GM13977 (cell line): ENCODE measurements around the gene CXCR1.

Experiments used
- DNase-seq: peaks from one replicate; pipeline ENCODE4 v3.0.0; 2012; ENCODE audit warnings: low spot score
- in situ Hi-C: fragments of 300-500 bp; cut with MboI; formaldehyde crosslinking; loops from one replicate; pipeline ENCODE4 v1.12.0; 2022; ENCODE audit warnings: low sequenced_read_pairs, low pct_unique_long_range_greater_than_20kb, mixed read lengths, inconsistent platforms; ENCODE audit not compliant: unreplicated experiment
- TF ChIP-seq, protein P1 (sequence below): IDR thresholded peaks from 2 replicates; pipeline ENCODE4 v1.5.1; 2012; ENCODE audit warnings: mild to moderate bottlenecking, control low read depth; ENCODE audit not compliant: insufficient read depth; ENCODE audit errors: extremely low read depth, missing control alignments

Gene CXCR1

DNA sequence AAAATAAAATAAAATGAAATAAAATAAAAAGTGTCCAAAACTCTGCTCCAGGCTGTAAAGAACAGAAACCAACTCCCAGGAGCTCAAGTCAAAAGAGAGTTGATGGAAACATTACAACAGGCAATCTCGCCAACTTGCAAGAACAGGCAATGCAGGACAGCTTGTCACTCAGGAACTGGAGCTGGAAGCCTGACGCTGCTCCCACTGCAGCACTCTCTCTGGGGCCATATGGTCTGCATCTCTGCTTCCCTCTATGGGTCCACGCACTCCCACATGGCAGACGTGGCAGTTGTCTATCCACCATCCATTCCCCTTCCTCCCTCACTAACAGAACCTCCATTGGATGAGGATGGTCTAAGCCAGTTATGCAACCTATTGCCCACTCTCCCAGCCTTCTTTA lies 26.9 kb upstream of the CXCR1 start:
- TF ChIP-seq, protein P1, sequence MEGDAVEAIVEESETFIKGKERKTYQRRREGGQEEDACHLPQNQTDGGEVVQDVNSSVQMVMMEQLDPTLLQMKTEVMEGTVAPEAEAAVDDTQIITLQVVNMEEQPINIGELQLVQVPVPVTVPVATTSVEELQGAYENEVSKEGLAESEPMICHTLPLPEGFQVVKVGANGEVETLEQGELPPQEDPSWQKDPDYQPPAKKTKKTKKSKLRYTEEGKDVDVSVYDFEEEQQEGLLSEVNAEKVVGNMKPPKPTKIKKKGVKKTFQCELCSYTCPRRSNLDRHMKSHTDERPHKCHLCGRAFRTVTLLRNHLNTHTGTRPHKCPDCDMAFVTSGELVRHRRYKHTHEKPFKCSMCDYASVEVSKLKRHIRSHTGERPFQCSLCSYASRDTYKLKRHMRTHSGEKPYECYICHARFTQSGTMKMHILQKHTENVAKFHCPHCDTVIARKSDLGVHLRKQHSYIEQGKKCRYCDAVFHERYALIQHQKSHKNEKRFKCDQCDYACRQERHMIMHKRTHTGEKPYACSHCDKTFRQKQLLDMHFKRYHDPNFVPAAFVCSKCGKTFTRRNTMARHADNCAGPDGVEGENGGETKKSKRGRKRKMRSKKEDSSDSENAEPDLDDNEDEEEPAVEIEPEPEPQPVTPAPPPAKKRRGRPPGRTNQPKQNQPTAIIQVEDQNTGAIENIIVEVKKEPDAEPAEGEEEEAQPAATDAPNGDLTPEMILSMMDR, result no peak
- in situ Hi-C loops, result no loop called here
- no peak for DNase-seq

GRCh38 chr2:218192902-218193430 lies 26.2 kb upstream of the CXCR1 start:
- no peak for DNase-seq
- TF ChIP-seq, protein P1, result no peak
- in situ Hi-C loops, result no loop called here

- no peak for DNase-seq
- TF ChIP-seq, protein P1, result no peak
- in situ Hi-C loops, result no loop called here
These were observed 21.8 kb upstream of the CXCR1 start for GRCh38 chr2:218188528-218188927.

GRCh38 chr2:218187296-218188015 lies 20.7 kb upstream of the CXCR1 start:
- no peak for DNase-seq
- TF ChIP-seq, protein P1, result no peak
- in situ Hi-C loops, result no loop called here

DNA sequence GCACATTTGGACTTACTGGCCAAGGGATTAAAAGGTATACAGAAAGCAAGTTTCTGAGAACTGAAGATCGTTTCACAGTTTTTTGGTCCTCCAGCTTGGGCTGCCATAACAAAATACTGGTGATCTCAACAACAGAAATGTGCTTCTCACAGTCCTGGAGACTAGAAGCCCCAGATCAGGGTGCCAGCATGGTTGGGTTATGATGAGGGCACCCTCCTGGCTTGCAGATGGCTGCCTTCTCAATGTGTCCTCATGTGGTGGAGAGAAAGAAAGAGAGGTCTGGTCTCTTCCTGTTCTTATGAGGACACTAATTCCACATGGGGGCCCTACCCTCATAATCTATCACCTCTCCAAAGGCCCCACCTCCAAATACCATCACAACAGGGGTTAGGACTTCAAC lies 20.1 kb upstream of the CXCR1 start:
- in situ Hi-C loops, result no loop called here
- no peak for DNase-seq
- TF ChIP-seq, protein P1, result no peak

DNA sequence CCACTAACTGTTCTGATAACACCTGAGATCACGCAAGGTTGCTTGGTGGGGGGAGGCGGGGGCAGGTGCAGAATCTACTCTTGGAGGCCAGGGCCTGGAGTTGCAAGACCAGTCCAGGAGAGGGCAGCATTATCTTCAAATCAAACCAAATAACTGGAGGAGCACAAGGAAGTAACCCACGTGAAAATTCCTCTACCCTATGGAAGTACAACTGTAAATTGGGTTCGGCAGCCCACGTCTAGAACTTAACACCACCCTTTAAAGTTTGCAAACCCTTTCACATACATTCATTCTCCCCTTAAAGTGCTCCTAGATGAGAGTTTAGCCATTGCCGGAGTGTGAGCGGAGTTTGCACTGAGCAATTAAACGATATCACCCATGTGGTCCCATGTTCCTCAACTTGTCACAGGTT lies 19.6 kb upstream of the CXCR1 start:
- peak; percentile 63 for DNase-seq
- in situ Hi-C loops, result no loop called here
- TF ChIP-seq, protein P1, result peak; percentile 86
